HCT116 (cell line): ENCODE measurements around the gene SMIM33. TPM values are rescaled to one million over a fixed set of nuclear protein-coding genes. Genes with fewer than 3 reads are reported as not detected.

Experiments
- ATAC-seq: fragments of 200-7000 bp; cut with Tn5 transposase; 2 replicates; pipeline ENCODE4 v1.9.1; 2020; ENCODE audit warnings: mild to moderate bottlenecking, moderate library complexity
- BruUV-seq: library from RNA; stranded (reverse); fragments of 400-500 nt; replicated peaks from 2 replicates; lab custom pipeline; 2021; lab: Mats Ljungman, UMichigan
- CTCF ChIA-PET: fragments of 300-600 bp; sonication (Branson Sonifier 250); formaldehyde crosslinking; loops from one replicate; lab custom pipeline; 2021; ENCODE audit warnings: antibody characterized with exemption; lab: Charles Lee
- POLR2A ChIA-PET: fragments of 300-600, 350-600 bp; sonication (Branson Sonifier 250); formaldehyde crosslinking; loops from one replicate; lab custom pipeline; 2021; ENCODE audit warnings: antibody characterized with exemption; lab: Charles Lee
- RAD21 ChIA-PET, 2 experiments: fragments of 300-600 bp; sonication (Branson Sonifier 250); formaldehyde crosslinking; loops; one replicate each; lab custom pipeline; 2023; ENCODE audit warnings: low total read pairs in 2 of 2; ENCODE audit not compliant: uncharacterized antibody in 2 of 2, unreplicated experiment in 2 of 2, low non-redundant PET in 1 of 2; lab: Charles Lee
- DNase-seq: peaks from one replicate; pipeline ENCODE4 v3.0.0-alpha.2; 2010; ENCODE audit warnings: low read depth, low spot score
- H2AFZ ChIP-seq: fragments of 200-600 bp; shearing (Covaris generic), sonication (generic); 2 replicates; pipeline ENCODE4 v1.6.1; 2017; ENCODE audit warnings: low read depth, mixed run types, mixed read lengths, antibody characterized with exemption, low read length; ENCODE audit not compliant: poor library complexity, severe bottlenecking
- H3K27ac ChIP-seq: 2 replicates; pipeline ENCODE4 v1.5.1; 2012; ENCODE audit warnings: low read depth, low read length
- H3K27me3 ChIP-seq: fragments of 200-600 bp; sonication (generic); 2 replicates; pipeline ENCODE4 v1.6.1; 2016; ENCODE audit warnings: mixed run types, low read length, mixed read lengths; ENCODE audit not compliant: insufficient read depth
- H3K36me3 ChIP-seq, 2 experiments: fragments of 200-500 bp in 1 of 2; fragments of 200-600 bp in 1 of 2; sonication (Bioruptor generic) in 1 of 2; sonication (generic) in 1 of 2; 2 replicates each; pipeline versions ENCODE4 v1.5.1 to v1.6.1; 2014 to 2016; ENCODE audit warnings: low read length in 2 of 2, inconsistent platforms in 1 of 2, mixed read lengths in 1 of 2, mixed run types in 1 of 2; ENCODE audit not compliant: insufficient read depth in 2 of 2, control insufficient read depth in 1 of 2
- H3K4me1 ChIP-seq, 2 experiments: fragments of 200-600 bp in 1 of 2; sonication (generic) in 1 of 2; 2 replicates each; pipeline versions ENCODE4 v1.5.1 to v1.6.1; 2012 to 2017; ENCODE audit warnings: low read length in 2 of 2, inconsistent platforms in 1 of 2, mild to moderate bottlenecking in 1 of 2, mixed read lengths in 1 of 2, mixed run types in 1 of 2, moderate library complexity in 1 of 2; ENCODE audit not compliant: insufficient read depth in 2 of 2, control insufficient read depth in 1 of 2
- H3K4me2 ChIP-seq: fragments of 200-600 bp; sonication (generic); 2 replicates; pipeline ENCODE4 v1.6.1; 2017; ENCODE audit warnings: mixed run types, low read length, mixed read lengths
- H3K4me3 ChIP-seq, 2 experiments: fragments of 200-600 bp in 1 of 2; sonication (generic) in 1 of 2; replicated peaks in 1 of 2; 2 replicates each; pipeline ENCODE4 v1.5.1; 2011 to 2016; ENCODE audit warnings: low read length in 2 of 2, control low read depth in 1 of 2, low read depth in 1 of 2, mild to moderate bottlenecking in 1 of 2, mixed read lengths in 1 of 2, mixed run types in 1 of 2
- H3K79me2 ChIP-seq: fragments of 200-600 bp; sonication (generic); 2 replicates; pipeline ENCODE4 v1.6.1; 2017; ENCODE audit warnings: mild to moderate bottlenecking, mixed run types, low read length, moderate library complexity, mixed read lengths; ENCODE audit not compliant: insufficient read depth
- H3K9ac ChIP-seq: fragments of 200-600 bp; sonication (generic); 2 replicates; pipeline ENCODE4 v1.6.1; 2016; ENCODE audit warnings: low read length, mixed read lengths
- H3K9me2 ChIP-seq: fragments of 200-600 bp; sonication (generic), shearing (Covaris generic); 2 replicates; pipeline ENCODE4 v1.6.1; 2017; ENCODE audit warnings: mixed run types, mild to moderate bottlenecking, moderate library complexity; ENCODE audit not compliant: insufficient read depth
- H3K9me3 ChIP-seq, 2 experiments: fragments of 200-500 bp in 1 of 2; fragments of 200-600 bp in 1 of 2; sonication (Bioruptor generic) in 1 of 2; sonication (generic) in 1 of 2; 2 replicates each; pipeline ENCODE4 v1.6.1; 2014 to 2017; ENCODE audit warnings: low read length in 2 of 2, mixed read lengths in 2 of 2, inconsistent platforms in 1 of 2, low read depth in 1 of 2, mild to moderate bottlenecking in 1 of 2, mixed run types in 1 of 2, moderate library complexity in 1 of 2; ENCODE audit not compliant: control insufficient read depth in 1 of 2, insufficient read depth in 1 of 2
- H4K20me1 ChIP-seq: fragments of 200-600 bp; sonication (generic), shearing (Covaris generic); 2 replicates; pipeline ENCODE4 v1.6.1; 2017; ENCODE audit warnings: mixed run types, mild to moderate bottlenecking, moderate library complexity; ENCODE audit not compliant: insufficient read depth
- CBX3 ChIP-seq: IDR thresholded peaks from 2 replicates; pipeline ENCODE4 v1.6.1; 2012; ENCODE audit warnings: low read depth
- EZH2phosphoT487 ChIP-seq: fragments of 200-600 bp; IDR thresholded peaks from 2 replicates; pipeline ENCODE4 v1.6.1; 2018; ENCODE audit warnings: antibody characterized with exemption, borderline replicate concordance
- FOSL1 ChIP-seq: IDR thresholded peaks from 2 replicates; pipeline ENCODE4 v1.6.1; 2012; ENCODE audit warnings: low read depth
- JUND ChIP-seq: IDR thresholded peaks from 2 replicates; pipeline ENCODE4 v1.6.1; 2012
- POLR2A ChIP-seq: IDR thresholded peaks from 2 replicates; pipeline ENCODE4 v1.7.0; 2011; ENCODE audit warnings: borderline replicate concordance; ENCODE audit not compliant: insufficient read depth, insufficient read length; ENCODE audit errors: extremely low read depth
- POLR2AphosphoS5 ChIP-seq: IDR thresholded peaks from 2 replicates; pipeline ENCODE4 v1.6.1; 2011; ENCODE audit warnings: mild to moderate bottlenecking, low read depth, low read length, moderate library complexity
- RAD21 ChIP-seq: IDR thresholded peaks from 2 replicates; pipeline ENCODE4 v1.6.1; 2012; ENCODE audit warnings: low read depth, mild to moderate bottlenecking
- SP1 ChIP-seq: IDR thresholded peaks from 2 replicates; pipeline ENCODE4 v1.6.1; 2012; ENCODE audit warnings: low read depth
- SRF ChIP-seq: IDR thresholded peaks from 2 replicates; pipeline ENCODE4 v1.6.1; 2012; ENCODE audit warnings: low read depth
- TCF7L2 ChIP-seq: IDR thresholded peaks from 2 replicates; pipeline ENCODE4 v1.7.0; 2011; ENCODE audit warnings: borderline replicate concordance, inconsistent platforms; ENCODE audit not compliant: insufficient read depth, insufficient read length; ENCODE audit errors: extremely low read depth
- ZFX ChIP-seq: fragments of 450-650 bp; IDR thresholded peaks from 2 replicates; pipeline ENCODE4 v1.6.1; 2017
- intact Hi-C: fragments of 100-400 bp; cut with micrococcal nuclease; formaldehyde crosslinking; loops from 2 replicates; pipeline ENCODE4 v1.10.0; 2022
- total RNA-seq: library from RNA; stranded (reverse); gene quantifications from one replicate; pipeline ENCODE4 v1.2.1, GENCODE V29; 2021; ENCODE audit not compliant: unreplicated experiment
- TF ChIP-seq, protein P1 (sequence below): IDR thresholded peaks from 2 replicates; pipeline ENCODE4 v1.6.1; 2011; ENCODE audit warnings: mild to moderate bottlenecking, low read length, moderate library complexity; ENCODE audit not compliant: insufficient replicate concordance; ENCODE audit errors: extremely low read depth
- TF ChIP-seq, protein P2 (sequence below), 3 experiments: fragments of 200-600 bp in 1 of 3; sonication (generic) in 1 of 3; IDR thresholded peaks in 2 of 3; conservative IDR thresholded peaks in 1 of 3; 2 replicates each; pipeline ENCODE4 v1.5.1; 2012 to 2017; ENCODE audit warnings: low read depth in 2 of 3, low read length in 2 of 3, antibody characterized with exemption in 1 of 3, borderline replicate concordance in 1 of 3, control low read depth in 1 of 3, mild to moderate bottlenecking in 1 of 3, mixed read lengths in 1 of 3, mixed run types in 1 of 3, moderate library complexity in 1 of 3; ENCODE audit not compliant: insufficient read depth in 1 of 3

SMIM33 gene
- total RNA-seq, 1 experiment from 2014 or later = not detected

DNA sequence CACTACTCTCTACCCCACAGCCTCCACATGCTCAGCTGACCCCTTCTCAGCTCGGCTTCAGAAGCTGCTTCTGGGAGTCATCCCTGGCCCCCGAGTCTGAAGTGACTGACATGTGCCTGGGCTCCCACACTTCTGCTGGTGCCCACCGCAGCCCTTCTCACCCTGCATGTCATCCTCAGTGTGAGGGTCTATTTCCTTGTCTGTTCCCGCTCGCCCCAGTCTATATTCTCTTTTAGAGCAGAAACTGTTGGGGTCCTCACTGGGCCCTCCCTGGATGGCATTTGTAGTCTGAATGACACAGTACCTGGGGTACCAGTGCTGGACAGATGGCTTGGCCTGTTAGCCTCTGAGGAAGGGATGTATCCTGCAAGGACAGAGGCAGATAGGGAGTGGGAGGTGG lies 13.6 kb upstream of the SMIM33 start:
- TF ChIP-seq, protein P1, sequence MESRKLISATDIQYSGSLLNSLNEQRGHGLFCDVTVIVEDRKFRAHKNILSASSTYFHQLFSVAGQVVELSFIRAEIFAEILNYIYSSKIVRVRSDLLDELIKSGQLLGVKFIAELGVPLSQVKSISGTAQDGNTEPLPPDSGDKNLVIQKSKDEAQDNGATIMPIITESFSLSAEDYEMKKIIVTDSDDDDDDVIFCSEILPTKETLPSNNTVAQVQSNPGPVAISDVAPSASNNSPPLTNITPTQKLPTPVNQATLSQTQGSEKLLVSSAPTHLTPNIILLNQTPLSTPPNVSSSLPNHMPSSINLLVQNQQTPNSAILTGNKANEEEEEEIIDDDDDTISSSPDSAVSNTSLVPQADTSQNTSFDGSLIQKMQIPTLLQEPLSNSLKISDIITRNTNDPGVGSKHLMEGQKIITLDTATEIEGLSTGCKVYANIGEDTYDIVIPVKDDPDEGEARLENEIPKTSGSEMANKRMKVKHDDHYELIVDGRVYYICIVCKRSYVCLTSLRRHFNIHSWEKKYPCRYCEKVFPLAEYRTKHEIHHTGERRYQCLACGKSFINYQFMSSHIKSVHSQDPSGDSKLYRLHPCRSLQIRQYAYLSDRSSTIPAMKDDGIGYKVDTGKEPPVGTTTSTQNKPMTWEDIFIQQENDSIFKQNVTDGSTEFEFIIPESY = no peak
- TF ChIP-seq POLR2AphosphoS5 (no peak), CBX3 (no peak), ZFX (no peak), EZH2phosphoT487 (no peak), POLR2A (no peak), SP1 (no peak), SRF (no peak), RAD21 (no peak), JUND (no peak), FOSL1 (no peak), TCF7L2 (no peak)
- TF ChIP-seq, protein P2, sequence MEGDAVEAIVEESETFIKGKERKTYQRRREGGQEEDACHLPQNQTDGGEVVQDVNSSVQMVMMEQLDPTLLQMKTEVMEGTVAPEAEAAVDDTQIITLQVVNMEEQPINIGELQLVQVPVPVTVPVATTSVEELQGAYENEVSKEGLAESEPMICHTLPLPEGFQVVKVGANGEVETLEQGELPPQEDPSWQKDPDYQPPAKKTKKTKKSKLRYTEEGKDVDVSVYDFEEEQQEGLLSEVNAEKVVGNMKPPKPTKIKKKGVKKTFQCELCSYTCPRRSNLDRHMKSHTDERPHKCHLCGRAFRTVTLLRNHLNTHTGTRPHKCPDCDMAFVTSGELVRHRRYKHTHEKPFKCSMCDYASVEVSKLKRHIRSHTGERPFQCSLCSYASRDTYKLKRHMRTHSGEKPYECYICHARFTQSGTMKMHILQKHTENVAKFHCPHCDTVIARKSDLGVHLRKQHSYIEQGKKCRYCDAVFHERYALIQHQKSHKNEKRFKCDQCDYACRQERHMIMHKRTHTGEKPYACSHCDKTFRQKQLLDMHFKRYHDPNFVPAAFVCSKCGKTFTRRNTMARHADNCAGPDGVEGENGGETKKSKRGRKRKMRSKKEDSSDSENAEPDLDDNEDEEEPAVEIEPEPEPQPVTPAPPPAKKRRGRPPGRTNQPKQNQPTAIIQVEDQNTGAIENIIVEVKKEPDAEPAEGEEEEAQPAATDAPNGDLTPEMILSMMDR (IDR thresholded peaks at IDR 0.05 in 2 of 3, conservative IDR thresholded peaks at IDR 0.05 in 1 of 3; ENCODE audit: borderline replicate concordance in 1 of 3, insufficient read depth in 1 of 3, low read depth in 2 of 3, low read length in 2 of 3) = no peak
- no peak overlapping the region for H3K4me3 ChIP-seq
- H3K36me3 ChIP-seq = no peaks in the 10 kb centered on the region
- H3K27me3 ChIP-seq = no peaks in the 10 kb centered on the region
- intact Hi-C loops = no loop called here
- CTCF ChIA-PET = no interaction called here
- H3K27ac ChIP-seq = no peak overlapping the region
- ATAC-seq = no peak
- H3K9me3 ChIP-seq = no peaks in the 10 kb centered on the region
- RAD21 ChIA-PET = no interaction called here
- no peaks in the 10 kb centered on the region for H3K79me2 ChIP-seq
- peaks cover 0 to 7% of the 10 kb centered on the region in 2 experiments; a peak in 1 of 4 replicates for H3K4me1 ChIP-seq
- POLR2A ChIA-PET = no interaction called here
- no peak overlapping the region for H3K9ac ChIP-seq
- H3K9me2 ChIP-seq = no peaks in the 10 kb centered on the region
- no peak overlapping the region for H2AFZ ChIP-seq
- no peak for DNase-seq
- H3K4me2 ChIP-seq = no peak overlapping the region
- BruUV-seq = no TSS peak
- no peaks in the 10 kb centered on the region for H4K20me1 ChIP-seq
